Endothelial cell of umbilical vein (primary cell): ENCODE data around the gene ZNF470. TPM values are rescaled to one million over a fixed set of nuclear protein-coding genes. Genes with fewer than 3 reads are reported as not detected.
A peak's percentile ranks its signal among the peaks of the same experiment; 100 is the strongest.

Experiments used
- BruUV-seq: library from RNA; stranded (reverse); fragments of 400-500 nt; replicated peaks from 2 replicates; lab custom pipeline; 2021; lab: Mats Ljungman, UMichigan
- CTCF ChIA-PET: fragments of 300-600, 350-600 bp; sonication (Branson Sonifier 250); formaldehyde crosslinking; loops from one replicate; lab custom pipeline; 2021; ENCODE audit warnings: antibody characterized with exemption, inconsistent platforms; lab: Charles Lee
- POLR2A ChIA-PET: fragments of 300-600, 350-600 bp; sonication (Branson Sonifier 250); formaldehyde crosslinking; loops from one replicate; lab custom pipeline; 2021; ENCODE audit warnings: antibody characterized with exemption, inconsistent platforms; lab: Charles Lee
- DNase-seq: peaks from one replicate; pipeline ENCODE4 v3.0.0-alpha.2; 2011; ENCODE audit warnings: low read depth, low spot score
- FAIRE-seq: peaks from 2 replicates; lab custom pipeline; 2011; peaks lifted over from hg19 to GRCh38; lab: Jason Lieb, UNC
- H2AFZ ChIP-seq: 2 replicates; pipeline ENCODE4 v1.6.0; 2012; ENCODE audit warnings: low read depth, low read length, control low read depth, inconsistent platforms
- H3K27ac ChIP-seq: 2 replicates; pipeline ENCODE4 v1.5.1; 2011; ENCODE audit warnings: low read depth, mild to moderate bottlenecking, control low read depth, low read length, moderate library complexity; ENCODE audit not compliant: insufficient read depth
- H3K27me3 ChIP-seq, 2 experiments: 2 replicates each; pipeline versions ENCODE4 v1.6.0 to v1.6.1; 2011; ENCODE audit warnings: low read length in 2 of 2, mixed read lengths in 1 of 2; ENCODE audit not compliant: control insufficient read depth in 2 of 2, insufficient read depth in 2 of 2
- H3K36me3 ChIP-seq, 2 experiments: 2 replicates in 1 of 2; 3 replicates in 1 of 2; pipeline ENCODE4 v1.5.1; 2011; ENCODE audit warnings: low read length in 2 of 2, mild to moderate bottlenecking in 1 of 2, moderate library complexity in 1 of 2; ENCODE audit not compliant: control insufficient read depth in 2 of 2, insufficient read depth in 2 of 2; ENCODE audit errors: extremely low read depth in 1 of 2
- H3K4me1 ChIP-seq: 3 replicates; pipeline ENCODE4 v1.5.1; 2011; ENCODE audit warnings: mild to moderate bottlenecking, low read length; ENCODE audit not compliant: control insufficient read depth, insufficient read depth; ENCODE audit errors: extremely low read depth
- H3K4me2 ChIP-seq: 2 replicates; pipeline ENCODE4 v1.6.1; 2011; ENCODE audit warnings: low read length, control low read depth, mixed read lengths; ENCODE audit not compliant: insufficient read depth
- H3K4me3 ChIP-seq, 3 experiments: fragments of 200-600 bp in 1 of 3; sonication (generic), shearing (Covaris generic) in 1 of 3; replicated peaks in 1 of 3; 2 replicates each; pipeline ENCODE4 v1.5.1; 2011 to 2016; ENCODE audit warnings: control low read depth in 3 of 3, low read length in 3 of 3, mild to moderate bottlenecking in 2 of 3, inconsistent platforms in 1 of 3, low read depth in 1 of 3, moderate library complexity in 1 of 3; ENCODE audit not compliant: insufficient read depth in 1 of 3
- H3K79me2 ChIP-seq: 2 replicates; pipeline ENCODE4 v1.6.0; 2012; ENCODE audit warnings: low read length, inconsistent platforms; ENCODE audit not compliant: control insufficient read depth, insufficient read depth
- H3K9ac ChIP-seq: replicated peaks from 2 replicates; pipeline ENCODE3; 2011; ENCODE audit warnings: low read length, control low read depth; ENCODE audit not compliant: insufficient read depth; ENCODE audit errors: extremely low read depth
- H3K9me1 ChIP-seq: replicated peaks from 3 replicates; pipeline ENCODE4 v1.6.0; 2011; ENCODE audit warnings: mild to moderate bottlenecking, low read length; ENCODE audit not compliant: control insufficient read depth, insufficient read depth; ENCODE audit errors: extremely low read depth
- H3K9me3 ChIP-seq: replicated peaks from 2 replicates; pipeline ENCODE4 v1.5.1; 2012; ENCODE audit warnings: low read length, inconsistent platforms; ENCODE audit not compliant: control insufficient read depth, insufficient read depth
- H4K20me1 ChIP-seq: replicated peaks from 2 replicates; pipeline ENCODE3; 2011; ENCODE audit warnings: mild to moderate bottlenecking, low read length; ENCODE audit not compliant: control insufficient read depth, insufficient read depth; ENCODE audit errors: extremely low read depth
- EZH2 ChIP-seq: IDR thresholded peaks from 2 replicates; pipeline ENCODE4 v1.6.1; 2012; ENCODE audit warnings: borderline replicate concordance, low read depth, mild to moderate bottlenecking, moderate library complexity, low read length, inconsistent platforms; ENCODE audit not compliant: severe bottlenecking
- FOS ChIP-seq: IDR thresholded peaks from 2 replicates; pipeline ENCODE4 v1.6.1; 2011; ENCODE audit warnings: mild to moderate bottlenecking, low read length, moderate library complexity, borderline replicate concordance; ENCODE audit not compliant: insufficient read depth
- GATA2 ChIP-seq: IDR thresholded peaks from 2 replicates; pipeline ENCODE4 v1.7.0; 2011; ENCODE audit warnings: low read depth, mild to moderate bottlenecking, moderate library complexity, mixed read lengths, low read length; ENCODE audit not compliant: insufficient read length, insufficient read depth
- JUN ChIP-seq: IDR thresholded peaks from 2 replicates; pipeline ENCODE4 v1.6.1; 2011; ENCODE audit warnings: borderline replicate concordance, low read depth; ENCODE audit not compliant: insufficient read length, insufficient read depth
- MYC ChIP-seq: IDR thresholded peaks from one replicate; pipeline ENCODE4 v1.6.1; 2011; ENCODE audit warnings: mild to moderate bottlenecking, low read depth, low read length
- POLR2A ChIP-seq: IDR thresholded peaks from 2 replicates; pipeline ENCODE4 v1.6.1; 2012; ENCODE audit warnings: low read depth, mild to moderate bottlenecking, control low read depth, low read length
- POLR2AphosphoS5 ChIP-seq: IDR thresholded peaks from 2 replicates; pipeline ENCODE4 v1.6.1; 2012; ENCODE audit warnings: low read depth, mild to moderate bottlenecking, control low read depth, low read length, moderate library complexity; ENCODE audit not compliant: insufficient read depth
- dilution Hi-C: fragments of 300-500 bp; cut with MboI; formaldehyde crosslinking; loops from one replicate; pipeline ENCODE4 v1.15.0; 2019; ENCODE audit warnings: low sequenced_read_pairs; ENCODE audit not compliant: extremely low pct_ligation_motif_present
- intact Hi-C: fragments of 100-400 bp; cut with micrococcal nuclease; formaldehyde crosslinking; loops from one replicate; pipeline ENCODE4 v1.10.0; 2022
- polyA plus RNA-seq, 4 experiments: library from polyadenylated mRNA; depleted of rRNA in 3 of 4; stranded (reverse) in 3 of 4; unstranded in 1 of 4; fragments of >200 nt; gene quantifications; 2 replicates each; pipeline versions ENCODE4 v1.2.1 to v1.2.3, GENCODE V29; 2011 to 2012; ENCODE audit warnings: missing spikeins in 1 of 4
- total RNA-seq: library from RNA; stranded (reverse); gene quantifications from 2 replicates; pipeline ENCODE4 v1.2.3, GENCODE V29; 2021
- TF ChIP-seq, protein P1 (sequence below): IDR thresholded peaks from 2 replicates; pipeline ENCODE4 v1.6.1; 2011; ENCODE audit not compliant: insufficient read depth, insufficient read length
- TF ChIP-seq, protein P2 (sequence below), 2 donors: IDR thresholded peaks; 1 replicate in 1 of 2; 2 replicates in 1 of 2; pipeline ENCODE4 v1.5.1; 2011; ENCODE audit warnings: low read length in 2 of 2, mild to moderate bottlenecking in 2 of 2, moderate library complexity in 2 of 2, control low read depth in 1 of 2, inconsistent platforms in 1 of 2, low read depth in 1 of 2; ENCODE audit not compliant: insufficient read depth in 1 of 2; ENCODE audit errors: extremely low read depth in 1 of 2

The ZNF470 gene
- total and polyA plus RNA-seq, 2 donors (not counting 3 experiments of a cell fraction or from before 2014, with no cell fraction given), result 1.0 to 3.9 TPM

DNA sequence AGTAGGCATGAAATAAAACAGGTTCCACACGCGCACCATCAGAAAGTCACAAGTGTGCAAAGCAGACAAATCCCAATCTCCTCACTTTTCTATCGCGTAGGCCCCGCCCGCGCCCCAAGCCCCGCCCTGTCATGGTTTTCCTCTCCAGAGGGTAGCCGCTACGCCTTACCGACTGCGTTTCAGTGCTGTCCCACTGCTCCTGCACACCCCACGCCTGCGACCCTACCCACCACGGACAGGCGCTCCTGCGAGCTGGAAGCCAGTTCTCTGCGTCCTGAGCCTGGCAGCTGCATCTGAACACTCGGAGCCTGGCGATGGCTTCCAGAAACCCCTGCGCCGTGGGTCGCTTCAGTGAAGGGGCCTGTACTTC lies 379 bp upstream of the ZNF470 start:
- no peaks in the 10 kb centered on the region for H3K79me2 ChIP-seq
- H3K9ac ChIP-seq, result peak overlapping the region; percentile 44
- POLR2A ChIA-PET, result no interaction called here
- H3K4me1 ChIP-seq, result peaks cover 3% of the 10 kb centered on the region
- H3K36me3 ChIP-seq, result no peaks in the 10 kb centered on the region
- H3K27me3 ChIP-seq, result no peaks in the 10 kb centered on the region
- peak overlapping the region; percentile 48 for H3K4me2 ChIP-seq
- BruUV-seq, result no TSS peak
- H4K20me1 ChIP-seq, result no peaks in the 10 kb centered on the region
- CTCF ChIA-PET, result no interaction called here
- H3K4me3 ChIP-seq, result peak overlapping the region; percentile 36 to 84 (median 73)
- H3K9me1 ChIP-seq, result no peaks in the 10 kb centered on the region
- DNase-seq (no peak), FAIRE-seq (no peak)
- H3K9me3 ChIP-seq, result peaks cover 7% of the 10 kb centered on the region
- TF ChIP-seq GATA2 (no peak), FOS (no peak), EZH2 (no peak)
- H2AFZ ChIP-seq, result peak overlapping the region; percentile 96
- dilution Hi-C loops, result no loop called here
- H3K27ac ChIP-seq, result no peak overlapping the region
- intact Hi-C loops, result loop anchor here (1.0 to 10.0 kb wide), 5 partner anchors 28 to 414 kb away; partner anchors contain the start of genes ZFP28, ZNF583 and ZNF71

DNA sequence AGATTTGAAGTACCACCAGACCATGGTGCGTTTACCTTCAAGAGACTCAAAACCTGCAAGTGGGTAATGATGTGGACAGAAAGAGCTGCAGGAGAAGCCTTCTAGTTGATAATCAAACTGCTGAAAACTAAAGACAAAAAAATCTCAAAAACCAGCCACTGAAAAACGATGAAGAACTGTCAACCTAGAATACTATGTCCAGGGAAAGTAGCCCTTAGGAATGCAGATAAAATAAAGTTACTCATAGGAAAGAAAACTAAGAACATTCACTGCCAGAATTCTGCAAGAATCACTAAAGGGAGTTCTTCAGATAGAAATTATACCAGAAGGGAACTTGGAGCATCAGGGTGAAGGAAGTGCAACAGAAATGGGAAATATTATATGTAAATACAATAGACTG lies 5.3 kb downstream of the ZNF470 start:
- TF ChIP-seq FOS, result no peak
- TF ChIP-seq, protein P1, sequence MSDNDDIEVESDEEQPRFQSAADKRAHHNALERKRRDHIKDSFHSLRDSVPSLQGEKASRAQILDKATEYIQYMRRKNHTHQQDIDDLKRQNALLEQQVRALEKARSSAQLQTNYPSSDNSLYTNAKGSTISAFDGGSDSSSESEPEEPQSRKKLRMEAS, result no peak
- TF ChIP-seq EZH2, result no peak
- TF ChIP-seq GATA2, result no peak
- TF ChIP-seq JUN, result no peak
- TF ChIP-seq, protein P2, sequence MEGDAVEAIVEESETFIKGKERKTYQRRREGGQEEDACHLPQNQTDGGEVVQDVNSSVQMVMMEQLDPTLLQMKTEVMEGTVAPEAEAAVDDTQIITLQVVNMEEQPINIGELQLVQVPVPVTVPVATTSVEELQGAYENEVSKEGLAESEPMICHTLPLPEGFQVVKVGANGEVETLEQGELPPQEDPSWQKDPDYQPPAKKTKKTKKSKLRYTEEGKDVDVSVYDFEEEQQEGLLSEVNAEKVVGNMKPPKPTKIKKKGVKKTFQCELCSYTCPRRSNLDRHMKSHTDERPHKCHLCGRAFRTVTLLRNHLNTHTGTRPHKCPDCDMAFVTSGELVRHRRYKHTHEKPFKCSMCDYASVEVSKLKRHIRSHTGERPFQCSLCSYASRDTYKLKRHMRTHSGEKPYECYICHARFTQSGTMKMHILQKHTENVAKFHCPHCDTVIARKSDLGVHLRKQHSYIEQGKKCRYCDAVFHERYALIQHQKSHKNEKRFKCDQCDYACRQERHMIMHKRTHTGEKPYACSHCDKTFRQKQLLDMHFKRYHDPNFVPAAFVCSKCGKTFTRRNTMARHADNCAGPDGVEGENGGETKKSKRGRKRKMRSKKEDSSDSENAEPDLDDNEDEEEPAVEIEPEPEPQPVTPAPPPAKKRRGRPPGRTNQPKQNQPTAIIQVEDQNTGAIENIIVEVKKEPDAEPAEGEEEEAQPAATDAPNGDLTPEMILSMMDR (IDR thresholded peaks at IDR 0.05; ENCODE audit: extremely low read depth in 1 of 2, insufficient read depth in 1 of 2, low read depth in 1 of 2, low read length in 2 of 2), result no peak
- TF ChIP-seq MYC, result no peak
- no peak for TF ChIP-seq POLR2AphosphoS5
- TF ChIP-seq POLR2A, result no peak
- CTCF ChIA-PET, result no interaction called here
- no peaks in the 10 kb centered on the region for H3K79me2 ChIP-seq
- no peak for DNase-seq
- peaks cover 0 to 3% of the 10 kb centered on the region in 2 experiments for H3K36me3 ChIP-seq
- H3K4me2 ChIP-seq, result no peak overlapping the region
- no peak overlapping the region for H2AFZ ChIP-seq
- no peaks in the 10 kb centered on the region for H3K27me3 ChIP-seq
- intact Hi-C loops (no loop called here), dilution Hi-C loops (no loop called here)
- H3K9me1 ChIP-seq, result no peaks in the 10 kb centered on the region
- no peaks in the 10 kb centered on the region for H4K20me1 ChIP-seq
- no peak overlapping the region for H3K9ac ChIP-seq
- peaks cover 22% of the 10 kb centered on the region for H3K9me3 ChIP-seq
- H3K27ac ChIP-seq, result no peak overlapping the region
- no peak for FAIRE-seq
- POLR2A ChIA-PET, result no interaction called here
- peaks cover 3% of the 10 kb centered on the region for H3K4me1 ChIP-seq
- no peak overlapping the region for H3K4me3 ChIP-seq
- BruUV-seq, result no TSS peak
